ENCODE data around the gene GRIA4. TPM values are rescaled to one million over a fixed set of nuclear protein-coding genes. Genes with fewer than 3 reads are reported as not detected.

The GRIA4 gene
- total and polyA plus RNA-seq, 11 donors: 0.45 TPM; not detected in 10

- DNase-seq (no peak), ATAC-seq (no peak)
- Histone ChIP-seq H3K36me3 (no peaks in the 10 kb centered on the region), H3K9me3 (no peaks in the 10 kb centered on the region), H3K27me3 (peaks cover 0 to 5% (median 0%) of the 10 kb centered on the region in 9 donors), H3K27ac (no peak overlapping the region), H3K4me1 (no peaks in the 10 kb centered on the region), H3K4me3 (no peak overlapping the region)
- intact Hi-C loops (cut with DNase I): no loop called here
- WGBS, 4 donors: 59 to 68% (median 62%) methylated on average over 8 of the region's 8 CpGs
- TF ChIP-seq POLR2A (IDR thresholded peaks at IDR 0.05): no peak
- no peak for TF ChIP-seq CTCF (IDR thresholded peaks at IDR 0.05)
Measured at GRCh38 chr11:105821781-105822180, 211.9 kb downstream of the GRIA4 start.

- Histone ChIP-seq H3K9me3 (no peaks in the 10 kb centered on the region), H3K27ac (no peak overlapping the region), H3K27me3 (peaks cover 0 to 5% (median 0%) of the 10 kb centered on the region in 9 donors), H3K4me3 (no peak overlapping the region), H3K4me1 (no peaks in the 10 kb centered on the region), H3K36me3 (no peaks in the 10 kb centered on the region)
- intact Hi-C loops (cut with DNase I): no loop called here
- WGBS, 4 donors: 67 to 79% (median 72%) methylated on average over 2 of the region's 2 CpGs
- ATAC-seq (no peak), DNase-seq (no peak)
- TF ChIP-seq POLR2A (IDR thresholded peaks at IDR 0.05) (no peak), CTCF (IDR thresholded peaks at IDR 0.05) (no peak)
Measured at GRCh38 chr11:105823495-105824033, 213.7 kb downstream of the GRIA4 start.

GRCh38 chr11:105824457-105825013 lies 214.7 kb downstream of the GRIA4 start:
- no peaks in the 10 kb centered on the region for H3K36me3 ChIP-seq
- ATAC-seq (no peak), DNase-seq (no peak)
- 85 to 91% (median 88%) methylated on average over 10 of the region's 10 CpGs for whole genome bisulfite sequencing, 4 donors
- H3K27ac ChIP-seq: no peak overlapping the region
- no peak overlapping the region for H3K4me3 ChIP-seq
- TF ChIP-seq CTCF (IDR thresholded peaks at IDR 0.05) (no peak), POLR2A (IDR thresholded peaks at IDR 0.05) (no peak)
- no peaks in the 10 kb centered on the region for H3K4me1 ChIP-seq
- H3K9me3 ChIP-seq: no peaks in the 10 kb centered on the region
- intact Hi-C loops (cut with DNase I): no loop called here
- peaks cover 0 to 5% (median 0%) of the 10 kb centered on the region in 9 donors for H3K27me3 ChIP-seq

GRCh38 chr11:105825141-105825540 lies 215.3 kb downstream of the GRIA4 start:
- no peak overlapping the region for H3K27ac ChIP-seq
- H3K36me3 ChIP-seq: no peaks in the 10 kb centered on the region
- H3K4me1 ChIP-seq: no peaks in the 10 kb centered on the region
- DNase-seq: no peak
- intact Hi-C loops (cut with DNase I): no loop called here
- H3K9me3 ChIP-seq: no peaks in the 10 kb centered on the region
- no peak overlapping the region for H3K4me3 ChIP-seq
- no peak for ATAC-seq
- H3K27me3 ChIP-seq: peaks cover 0 to 5% (median 0%) of the 10 kb centered on the region in 9 donors
- no peak for TF ChIP-seq POLR2A (IDR thresholded peaks at IDR 0.05)
- no peak for TF ChIP-seq CTCF (IDR thresholded peaks at IDR 0.05)
- WGBS, 4 donors: 76 to 87% (median 81%) methylated on average over 1 of the region's 1 CpG

All from heart left ventricle (tissue), 16 donors.